Measurements from ENCODE around the gene LAMP2.
A peak's percentile ranks its signal among the peaks of the same experiment; 100 is the strongest.

LAMP2 gene

GRCh38 chrX:120428309-120428708, 40.8 kb downstream of the LAMP2 start (continued):
- no peak for TF ChIP-seq ATF2 (tag by site-specific recombination; IDR thresholded peaks at IDR 0.05; ENCODE audit: low read depth)
- TF ChIP-seq ZNF677 (tag by site-specific recombination; IDR thresholded peaks at IDR 0.05): no peak
- TF ChIP-seq ZNF600 (tag by site-specific recombination; IDR thresholded peaks at IDR 0.05): 0 out of 2 replicates have a peak, but pooled peaks have one; percentile 31
- TF ChIP-seq PRDM6 (tag by site-specific recombination; IDR thresholded peaks at IDR 0.05): peak; percentile 80
- TF ChIP-seq ZNF501 (tag by site-specific recombination; IDR thresholded peaks at IDR 0.05): no peak
- no peak for TF ChIP-seq YY1 (tag by site-specific recombination; IDR thresholded peaks at IDR 0.05)
- TF ChIP-seq TSHZ1 (tag by site-specific recombination; IDR thresholded peaks at IDR 0.05; ENCODE audit: borderline replicate concordance): no peak
- TF ChIP-seq ZBTB44 (tag by site-specific recombination; IDR thresholded peaks at IDR 0.05): no peak; the same call in none of the 2 replicates
- peak; percentile 37; the same call in 1 of the 2 replicates for TF ChIP-seq PRDM1 (tag by site-specific recombination; IDR thresholded peaks at IDR 0.05)
- peak; percentile 30; the same call in 1 of the 2 replicates for TF ChIP-seq SP3 (tag by site-specific recombination; IDR thresholded peaks at IDR 0.05)
- TF ChIP-seq ZNF449 (tag by site-specific recombination; IDR thresholded peaks at IDR 0.05): no peak
- TF ChIP-seq TRIM28 (IDR thresholded peaks at IDR 0.05; ENCODE audit: borderline replicate concordance, low read length): peak; percentile 65; the same call in 1 of the 2 replicates
- no peak for TF ChIP-seq ZNF404 (tag by site-specific recombination; IDR thresholded peaks at IDR 0.05)
- TF ChIP-seq ZNF843 (tag by site-specific recombination; IDR thresholded peaks at IDR 0.05): 0 out of 2 replicates have a peak, but pooled peaks have one; percentile 61
- TF ChIP-seq ZNF660 (tag by site-specific recombination; IDR thresholded peaks at IDR 0.05): peak; percentile 31; the same call in 1 of the 2 replicates
- no peak for TF ChIP-seq ZNF112 (tag by site-specific recombination; IDR thresholded peaks at IDR 0.05)
- no peak for TF ChIP-seq ZNF239 (tag by site-specific recombination; IDR thresholded peaks at IDR 0.05)
- no peak for TF ChIP-seq ZSCAN18 (tag by site-specific recombination; IDR thresholded peaks at IDR 0.05)
- TF ChIP-seq ZNF2 (tag by site-specific recombination; IDR thresholded peaks at IDR 0.05): no peak
- TF ChIP-seq ZNF692 (tag by site-specific recombination; IDR thresholded peaks at IDR 0.05): no peak
- no peak for TF ChIP-seq ZNF837 (tag by site-specific recombination; IDR thresholded peaks at IDR 0.05)
- no peak for TF ChIP-seq ZFP37 (tag by site-specific recombination; IDR thresholded peaks at IDR 0.05)
- TF ChIP-seq ZNF416 (tag by site-specific recombination; IDR thresholded peaks at IDR 0.05): no peak
- TF ChIP-seq ZEB2 (tag by site-specific recombination; IDR thresholded peaks at IDR 0.05): no peak
- peak; percentile 70 for TF ChIP-seq ZNF366 (tag by site-specific recombination; conservative IDR thresholded peaks at IDR 0.05)
- TF ChIP-seq SP7 (tag by site-specific recombination; IDR thresholded peaks at IDR 0.05): peak; percentile 66
- no peak for TF ChIP-seq AEBP2 (tag by site-specific recombination; IDR thresholded peaks at IDR 0.05; ENCODE audit: borderline replicate concordance)
